EL (cell line): ENCODE data around the gene POPDC2.
"Not testable (repeated sequence)": the region's sequence is repeated elsewhere in the genome, so short reads cannot be mapped to it uniquely, and the experiment has no call there.

Source experiments
- DNase-seq: peaks from one replicate; pipeline ENCODE4 v3.0.0-alpha.2; 2016

Gene POPDC2

GRCh38 chr3:119611664-119612063, 48.7 kb downstream of the POPDC2 start:
- DNase-seq: no peak

GRCh38 chr3:119609301-119609700, 51.1 kb downstream of the POPDC2 start:
- no peak for DNase-seq

DNA sequence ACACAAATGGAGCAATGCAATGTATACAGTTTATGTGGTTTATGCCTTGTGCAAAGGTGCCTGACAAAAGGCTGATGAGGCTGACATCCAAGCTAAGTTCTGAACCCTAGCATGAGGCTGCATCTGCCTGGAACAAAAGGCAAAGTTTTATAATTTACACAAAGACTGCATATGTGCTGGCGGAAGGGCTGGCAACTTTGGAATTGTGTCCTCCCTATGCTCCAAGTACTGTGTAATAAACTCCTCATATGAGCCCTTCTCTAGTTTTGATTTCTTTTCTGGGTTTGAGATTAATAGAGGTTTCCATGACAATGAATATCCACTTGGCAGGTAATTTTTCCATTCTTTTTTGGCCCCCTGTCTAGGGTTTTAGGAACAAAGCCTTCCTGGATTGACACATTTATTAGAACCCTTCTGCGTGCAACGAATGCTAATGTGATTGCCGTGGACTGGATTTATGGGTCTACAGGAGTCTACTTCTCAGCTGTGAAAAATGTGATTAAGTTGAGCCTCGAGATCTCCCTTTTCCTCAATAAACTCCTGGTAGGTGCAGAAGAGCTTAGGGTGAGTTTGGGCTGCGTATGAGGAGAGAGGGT, 51.9 kb downstream of the POPDC2 start:
- DNase-seq: no peak

GRCh38 chr3:119604878-119605277, 55.5 kb downstream of the POPDC2 start:
- DNase-seq: peak; percentile 35

DNA sequence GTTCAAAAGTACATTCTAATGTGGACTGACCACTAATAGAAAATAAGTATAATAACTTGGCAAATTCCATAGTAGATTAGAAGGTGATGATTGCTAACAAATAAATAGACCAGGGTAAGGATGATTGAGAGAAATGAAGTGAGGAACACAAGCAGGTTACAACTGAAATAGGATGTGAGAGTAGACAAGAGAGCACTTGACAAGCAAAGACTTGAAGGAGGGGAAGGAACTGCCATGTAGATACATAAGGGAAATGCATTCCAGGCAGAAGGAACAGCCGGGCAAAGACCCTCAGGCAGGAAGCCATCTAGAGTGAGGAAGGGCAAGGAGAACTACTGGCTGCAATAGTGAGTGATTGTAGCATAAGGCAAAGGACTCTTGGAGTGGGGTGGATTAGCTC, 57.7 kb downstream of the POPDC2 start:
- no peak for DNase-seq

GRCh38 chr3:119601154-119601553, 59.2 kb downstream of the POPDC2 start:
- DNase-seq: no peak

DNA sequence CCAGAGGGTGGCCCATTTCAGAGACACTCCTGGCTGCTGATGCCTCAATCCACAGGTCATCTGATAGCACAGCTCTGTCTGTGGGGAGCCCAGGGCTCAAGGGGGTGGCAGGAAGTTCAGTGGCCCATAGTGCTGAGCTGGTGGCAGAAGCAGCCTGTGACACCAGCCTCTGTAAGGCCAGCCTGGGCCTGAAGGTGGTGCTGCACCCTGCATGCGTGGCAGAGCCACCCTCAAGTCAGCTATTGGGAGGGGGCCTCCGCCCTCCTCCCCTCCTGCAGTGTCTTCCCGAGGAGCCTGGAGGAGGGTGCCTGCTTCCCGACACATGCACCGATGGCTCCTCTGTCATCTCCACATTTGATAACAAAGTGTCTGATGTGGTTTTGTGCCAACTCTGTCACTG, 59.7 kb downstream of the POPDC2 start:
- peak; percentile 15 for DNase-seq

- DNase-seq: no peak
These were observed 60.7 kb downstream of the POPDC2 start for GRCh38 chr3:119599558-119600174.

- DNase-seq: no peak
These were observed 61.8 kb downstream of the POPDC2 start for GRCh38 chr3:119598410-119599098.

- DNase-seq: no peak
These were observed 62.7 kb downstream of the POPDC2 start, which contains the start of gene PLA1A for GRCh38 chr3:119597548-119598288. Gene PLA1A (plus strand): TSS chr3:119597885. CDS start chr3:119597914, 29 bp downstream.

- no peak for DNase-seq
These were observed 64.0 kb downstream of the POPDC2 start for GRCh38 chr3:119596398-119596797.

- DNase-seq: no peak
These were observed 64.6 kb downstream of the POPDC2 start for GRCh38 chr3:119595639-119596334.

DNA sequence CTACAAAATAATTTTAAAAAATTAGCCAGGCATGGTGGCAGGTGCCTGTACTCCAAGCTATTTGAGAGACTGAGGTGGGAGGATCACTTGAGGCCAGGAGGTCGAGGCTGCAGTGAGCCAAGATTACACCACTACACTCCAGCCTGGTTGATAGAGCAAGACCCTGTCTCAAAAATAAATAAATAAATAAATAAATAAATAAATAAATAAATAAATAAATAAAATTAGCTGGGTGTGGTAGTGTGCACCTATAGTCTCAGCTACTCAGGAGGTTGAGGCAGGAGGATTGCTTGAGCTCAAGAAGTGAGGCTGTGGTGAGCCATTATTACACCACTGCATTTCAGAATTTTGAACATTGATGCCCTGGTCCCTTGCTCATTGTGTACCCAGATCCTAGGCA, 65.5 kb downstream of the POPDC2 start:
- DNase-seq: not testable (repeated sequence)

GRCh38 chr3:119594066-119594465, 66.3 kb downstream of the POPDC2 start:
- no peak for DNase-seq

GRCh38 chr3:119592861-119593260, 67.5 kb downstream of the POPDC2 start:
- DNase-seq: no peak
